IMR-90 (cell line): ENCODE data around the gene GNG7. TPM values are rescaled to one million over a fixed set of nuclear protein-coding genes. Genes with fewer than 3 reads are reported as not detected.

Experiments
- ATAC-seq: fragments of 200-7000 bp; cut with Tn5 transposase; 2 replicates; pipeline ENCODE4 v1.9.1; 2020; ENCODE audit warnings: low read depth, mild to moderate bottlenecking, moderate library complexity
- BruUV-seq: library from RNA; stranded (reverse); fragments of 400-500 nt; replicated peaks from 2 replicates; lab custom pipeline; 2021; lab: Mats Ljungman, UMichigan
- CTCF ChIA-PET: fragments of 300-600 bp; formaldehyde crosslinking; extraction: SDS; loops from one replicate; lab custom pipeline; 2021; ENCODE audit warnings: antibody characterized with exemption; lab: Yijun Ruan, JAX
- POLR2A ChIA-PET: fragments of 300-600 bp; sonication (Branson Sonifier 250); formaldehyde crosslinking; loops from one replicate; lab custom pipeline; 2022; ENCODE audit warnings: antibody characterized with exemption; ENCODE audit not compliant: unreplicated experiment; lab: Charles Lee
- DNase-seq: peaks from one replicate; pipeline ENCODE4 v3.0.0; 2013
- H2AFZ ChIP-seq: replicated peaks from 2 replicates; pipeline ENCODE3; 2013; ENCODE audit warnings: low read length, mild to moderate bottlenecking; ENCODE audit not compliant: poor library complexity
- H2AK5ac ChIP-seq: 2 replicates; pipeline ENCODE4 v1.6.1; 2013; ENCODE audit warnings: low read depth, low read length, inconsistent platforms
- H2AK9ac ChIP-seq: replicated peaks from 2 replicates; pipeline ENCODE3; 2013; ENCODE audit warnings: mild to moderate bottlenecking, low read depth, low read length, moderate library complexity; ENCODE audit not compliant: poor library complexity
- H2BK120ac ChIP-seq: 2 replicates; pipeline ENCODE4 v1.6.1; 2013; ENCODE audit warnings: low read depth, low read length, inconsistent platforms
- H2BK15ac ChIP-seq: 3 replicates; pipeline ENCODE4 v1.6.1; 2013; ENCODE audit warnings: low read depth, low read length, inconsistent platforms
- H2BK20ac ChIP-seq: 2 replicates; pipeline ENCODE4 v1.6.1; 2013; ENCODE audit warnings: low read depth, mild to moderate bottlenecking, inconsistent platforms, low read length, moderate library complexity
- H2BK5ac ChIP-seq: 2 replicates; pipeline ENCODE4 v1.6.1; 2013; ENCODE audit warnings: mild to moderate bottlenecking, low read depth, low read length, inconsistent platforms; ENCODE audit not compliant: poor library complexity, severe bottlenecking
- H3K14ac ChIP-seq: replicated peaks from 2 replicates; pipeline ENCODE4 v1.6.1; 2013; ENCODE audit warnings: low read depth, low read length, inconsistent platforms
- H3K18ac ChIP-seq: 2 replicates; pipeline ENCODE4 v1.6.1; 2013; ENCODE audit warnings: low read depth, low read length, control low read depth
- H3K23ac ChIP-seq: 2 replicates; pipeline ENCODE4 v1.6.1; 2013; ENCODE audit warnings: low read depth, low read length, inconsistent platforms
- H3K27ac ChIP-seq: 2 replicates; pipeline ENCODE4 v1.5.1; 2013; ENCODE audit warnings: mild to moderate bottlenecking, control low read depth, low read length; ENCODE audit not compliant: insufficient read depth
- H3K27me3 ChIP-seq: 2 replicates; pipeline ENCODE4 v1.6.1; 2013; ENCODE audit warnings: low read length; ENCODE audit not compliant: control insufficient read depth, insufficient read depth
- H3K36me3 ChIP-seq: 2 replicates; pipeline ENCODE4 v1.6.1; 2013; ENCODE audit warnings: low read length, mixed read lengths; ENCODE audit not compliant: control insufficient read depth, insufficient read depth
- H3K4ac ChIP-seq: 2 replicates; pipeline ENCODE4 v1.6.1; 2013; ENCODE audit warnings: low read depth, low read length, inconsistent platforms
- H3K4me1 ChIP-seq: 2 replicates; pipeline ENCODE4 v1.6.1; 2013; ENCODE audit warnings: low read length, mixed read lengths; ENCODE audit not compliant: control insufficient read depth, insufficient read depth
- H3K4me2 ChIP-seq: 2 replicates; pipeline ENCODE4 v1.6.1; 2013; ENCODE audit warnings: low read depth, mild to moderate bottlenecking, control low read depth, low read length, moderate library complexity
- H3K4me3 ChIP-seq: 2 replicates; pipeline ENCODE4 v1.5.1; 2013; ENCODE audit warnings: low read depth, mild to moderate bottlenecking, control low read depth, low read length, moderate library complexity; ENCODE audit not compliant: insufficient read depth
- H3K56ac ChIP-seq: 2 replicates; pipeline ENCODE4 v1.6.1; 2013; ENCODE audit warnings: low read length, inconsistent platforms; ENCODE audit not compliant: insufficient read depth; ENCODE audit errors: extremely low read depth
- H3K79me1 ChIP-seq, 2 experiments: 2 replicates each; pipeline ENCODE4 v1.6.1; 2013; ENCODE audit warnings: low read length in 2 of 2, inconsistent platforms in 1 of 2, low read depth in 1 of 2
- H3K9ac ChIP-seq: 2 replicates; pipeline ENCODE4 v1.6.1; 2013; ENCODE audit warnings: low read depth, low read length, control low read depth
- H3K9me1 ChIP-seq: 2 replicates; pipeline ENCODE4 v1.6.1; 2013; ENCODE audit warnings: low read length, inconsistent platforms; ENCODE audit not compliant: insufficient read depth
- H3K9me3 ChIP-seq: 2 replicates; pipeline ENCODE4 v1.6.1; 2013; ENCODE audit warnings: low read length; ENCODE audit not compliant: control insufficient read depth, insufficient read depth
- H4K20me1 ChIP-seq: 2 replicates; pipeline ENCODE4 v1.6.1; 2013; ENCODE audit warnings: low read length, inconsistent platforms; ENCODE audit not compliant: insufficient read depth
- H4K5ac ChIP-seq: 2 replicates; pipeline ENCODE4 v1.6.1; 2013; ENCODE audit warnings: mild to moderate bottlenecking, low read depth, low read length, control low read depth
- H4K8ac ChIP-seq, 2 experiments: 2 replicates each; pipeline ENCODE4 v1.6.1; 2013; ENCODE audit warnings: low read depth in 2 of 2, low read length in 2 of 2, control low read depth in 1 of 2, inconsistent platforms in 1 of 2
- H4K91ac ChIP-seq: 2 replicates; pipeline ENCODE4 v1.6.1; 2013; ENCODE audit warnings: low read depth, low read length, inconsistent platforms; ENCODE audit not compliant: insufficient read depth
- BHLHE40 ChIP-seq: fragments of 150-350 bp; IDR thresholded peaks from 2 replicates; pipeline ENCODE4 v1.6.1; 2016; ENCODE audit warnings: mild to moderate bottlenecking, low read depth, low read length
- CEBPB ChIP-seq: IDR thresholded peaks from 2 replicates; pipeline ENCODE4 v1.6.1; 2012; ENCODE audit warnings: low read depth, low read length, improper control_type of control experiment
- CHD1 ChIP-seq: IDR thresholded peaks from 2 replicates; pipeline ENCODE4 v1.6.1; 2012; ENCODE audit warnings: low read depth, low read length, improper control_type of control experiment
- ELK1 ChIP-seq: fragments of 150-350 bp; IDR thresholded peaks from 2 replicates; pipeline ENCODE4 v1.6.1; 2016; ENCODE audit warnings: low read depth, mild to moderate bottlenecking, low read length, moderate library complexity, borderline replicate concordance
- FOS ChIP-seq: fragments of 150-350 bp; IDR thresholded peaks from 2 replicates; pipeline ENCODE4 v1.6.1; 2016; ENCODE audit warnings: low read depth, low read length
- MAFK ChIP-seq: IDR thresholded peaks from 2 replicates; pipeline ENCODE4 v1.6.1; 2012; ENCODE audit warnings: low read depth, low read length, improper control_type of control experiment
- MAZ ChIP-seq: IDR thresholded peaks from 2 replicates; pipeline ENCODE4 v1.6.1; 2012; ENCODE audit warnings: low read depth, mild to moderate bottlenecking, low read length, improper control_type of control experiment, moderate library complexity, borderline replicate concordance
- NFE2L2 ChIP-seq: fragments of 150-350 bp; IDR thresholded peaks from 2 replicates; pipeline ENCODE4 v1.6.1; 2016; ENCODE audit warnings: low read depth, mild to moderate bottlenecking, low read length
- POLR2A ChIP-seq: IDR thresholded peaks from 2 replicates; pipeline ENCODE4 v1.6.1; 2012; ENCODE audit warnings: mild to moderate bottlenecking, low read depth, low read length
- RAD21 ChIP-seq: IDR thresholded peaks from 2 replicates; pipeline ENCODE4 v1.6.1; 2012; ENCODE audit warnings: low read length, improper control_type of control experiment
- RCOR1 ChIP-seq: IDR thresholded peaks from 2 replicates; pipeline ENCODE4 v1.6.1; 2012; ENCODE audit warnings: mild to moderate bottlenecking, low read length, improper control_type of control experiment; ENCODE audit not compliant: insufficient replicate concordance
- RFX5 ChIP-seq: IDR thresholded peaks from 2 replicates; pipeline ENCODE4 v1.8.0; 2012; ENCODE audit warnings: low read depth, mild to moderate bottlenecking, low read length, moderate library complexity
- SMC3 ChIP-seq: fragments of 150-350 bp; IDR thresholded peaks from 2 replicates; pipeline ENCODE4 v1.6.1; 2016; ENCODE audit warnings: low read depth, mild to moderate bottlenecking, antibody characterized with exemption, low read length, moderate library complexity
- USF2 ChIP-seq: fragments of 150-350 bp; IDR thresholded peaks from 2 replicates; pipeline ENCODE4 v1.6.1; 2017; ENCODE audit warnings: mild to moderate bottlenecking, antibody characterized with exemption, low read length, low read depth
- WGBS, 2 experiments: methylation state at CpG; one replicate each; pipeline versions ENCODE4 v1.1.5 to v1.1.7; 2013; ENCODE audit warnings: missing lambda C conversion rate in 2 of 2; ENCODE audit not compliant: insufficient read length in 1 of 2; ENCODE audit errors: extremely low coverage in 2 of 2; 5-methylcytosine and 5-hydroxymethylcytosine counted together
- dilution Hi-C: fragments of 300-500 bp; cut with HindIII; formaldehyde crosslinking; loops from one replicate; pipeline ENCODE4 v1.14.3; 2018; ENCODE audit warnings: low sequenced_read_pairs; ENCODE audit not compliant: unreplicated experiment
- in situ Hi-C: fragments of 300-500 bp; cut with MboI; formaldehyde crosslinking; loops from 3 replicates; pipeline ENCODE4 v1.14.3; 2019; ENCODE audit warnings: low sequenced_read_pairs, inconsistent platforms, mixed read lengths
- intact Hi-C: fragments of 100-400 bp; cut with micrococcal nuclease; formaldehyde crosslinking; loops from 2 replicates; pipeline ENCODE4 v1.10.0; 2022
- polyA plus RNA-seq, 3 experiments: library from polyadenylated mRNA; depleted of rRNA; stranded (reverse); fragments of >200 nt; gene quantifications; 2 replicates each; pipeline ENCODE4 v1.2.3, GENCODE V29; 2012; ENCODE audit warnings: low replicate concordance in 1 of 3
- total RNA-seq: library from RNA; depleted of rRNA; stranded (reverse); fragments of >200 nt; gene quantifications from 2 replicates; pipeline ENCODE4 v1.2.3, GENCODE V29; 2012

Gene GNG7
- total and polyA plus RNA-seq, 2 of the 4 experiments (the other 2 are of a cell fraction), result under 0.01 to 0.21 TPM

- TF ChIP-seq SMC3, result no peak
- TF ChIP-seq RFX5, result no peak
Measured at GRCh38 chr19:2575734-2576481, 126.6 kb downstream of the GNG7 start (continued).

GRCh38 chr19:2574971-2575630 lies 127.4 kb downstream of the GNG7 start:
- no peak overlapping the region for H3K14ac ChIP-seq
- H3K4me3 ChIP-seq, result no peak overlapping the region
- H2AK5ac ChIP-seq, result peak overlapping the region; percentile 95
- no peak overlapping the region for H4K5ac ChIP-seq
- H3K4ac ChIP-seq, result peak overlapping the region; percentile 64
- no peaks in the 10 kb centered on the region for H3K36me3 ChIP-seq
- H3K23ac ChIP-seq, result no peak overlapping the region
- peaks cover under 1% of the 10 kb centered on the region; the same call in 1 of the 2 replicates for H3K9me3 ChIP-seq
- no TSS peak for BruUV-seq
- no peaks in the 10 kb centered on the region; the same call in 1 of the 2 replicates for H4K20me1 ChIP-seq
- ATAC-seq (no peak), DNase-seq (no peak)
- no peak overlapping the region for H3K4me2 ChIP-seq
- no peaks in the 10 kb centered on the region for H3K27me3 ChIP-seq
- dilution Hi-C loops (no loop called here), intact Hi-C loops (no loop called here), in situ Hi-C loops (no loop called here)
- H3K9me1 ChIP-seq, result peaks cover 6% of the 10 kb centered on the region
- POLR2A ChIA-PET, result no interaction called here
- no peak overlapping the region for H2BK5ac ChIP-seq
- no peak overlapping the region for H3K18ac ChIP-seq
- peak overlapping the region; percentile 25; the same call in 2 of the 3 replicates for H2BK15ac ChIP-seq
- H2BK120ac ChIP-seq, result 0 out of 2 replicates have a peak overlapping the region, but pooled peaks have one; percentile 22
- no peak overlapping the region for H3K56ac ChIP-seq
- no peak overlapping the region for H2AFZ ChIP-seq
- no peak overlapping the region for H2AK9ac ChIP-seq
- H3K79me1 ChIP-seq, result peaks cover 0 to 18% of the 10 kb centered on the region in 2 experiments; a peak in 1 of 4 replicates
- H2BK20ac ChIP-seq, result peak overlapping the region; percentile 23; the same call in 1 of the 2 replicates
- H3K27ac ChIP-seq, result no peak overlapping the region
- no peak overlapping the region for H3K9ac ChIP-seq
- CTCF ChIA-PET, result no interaction called here
- WGBS, 2 experiments, result 95% methylated on average over 18 of the region's 19 CpGs; no CpG with 5 or more reads in 1 of the 2 experiments
- H4K91ac ChIP-seq, result peak overlapping the region; percentile 29; the same call in 1 of the 2 replicates
- H3K4me1 ChIP-seq, result peaks cover 15% of the 10 kb centered on the region
- no peak overlapping the region; a peak in 1 of 4 replicates for H4K8ac ChIP-seq
- TF ChIP-seq POLR2A, result no peak
- TF ChIP-seq BHLHE40, result no peak
- no peak for TF ChIP-seq CEBPB
- TF ChIP-seq CHD1, result no peak
- TF ChIP-seq USF2, result no peak
- TF ChIP-seq ELK1, result no peak
- TF ChIP-seq RFX5, result no peak
- TF ChIP-seq RCOR1, result no peak
- no peak for TF ChIP-seq RAD21
- no peak for TF ChIP-seq MAFK
- no peak for TF ChIP-seq FOS
- no peak for TF ChIP-seq MAZ
- TF ChIP-seq NFE2L2, result no peak
